Astrocyte (in vitro differentiated cells and primary cell): ENCODE results near the gene CXCR5.

ENCODE experiments used
- EZH2 ChIP-seq: IDR thresholded peaks from 2 replicates; pipeline ENCODE4 v1.6.1; 2012; ENCODE audit warnings: mild to moderate bottlenecking, low read length, inconsistent platforms; ENCODE audit not compliant: insufficient read depth
- TF ChIP-seq, protein P1 (sequence below): IDR thresholded peaks from 2 replicates; pipeline ENCODE4 v1.5.1; 2011; ENCODE audit warnings: low read depth, mild to moderate bottlenecking, inconsistent platforms, low read length, moderate library complexity; ENCODE audit not compliant: insufficient read depth

DNA sequence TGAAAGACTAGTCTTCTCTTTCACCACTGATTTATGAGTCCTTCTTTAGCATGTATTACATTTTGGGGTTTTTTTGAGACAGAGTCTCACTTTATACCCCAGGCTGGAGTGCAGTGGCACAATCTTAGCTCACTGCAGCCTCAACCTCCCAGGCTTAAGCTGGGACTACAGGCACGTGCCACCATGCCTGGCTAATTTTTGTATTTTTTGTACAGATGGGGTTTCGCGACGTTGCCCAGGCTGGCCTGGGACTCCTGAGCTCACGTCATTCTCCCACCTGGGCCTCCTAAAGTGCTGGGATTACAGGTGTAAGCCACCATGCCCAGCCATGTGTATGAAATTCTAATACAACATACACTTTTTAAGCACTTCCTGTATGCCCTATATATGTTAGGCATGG is 26.3 kb upstream of the CXCR5 start:
- TF ChIP-seq, protein P1, sequence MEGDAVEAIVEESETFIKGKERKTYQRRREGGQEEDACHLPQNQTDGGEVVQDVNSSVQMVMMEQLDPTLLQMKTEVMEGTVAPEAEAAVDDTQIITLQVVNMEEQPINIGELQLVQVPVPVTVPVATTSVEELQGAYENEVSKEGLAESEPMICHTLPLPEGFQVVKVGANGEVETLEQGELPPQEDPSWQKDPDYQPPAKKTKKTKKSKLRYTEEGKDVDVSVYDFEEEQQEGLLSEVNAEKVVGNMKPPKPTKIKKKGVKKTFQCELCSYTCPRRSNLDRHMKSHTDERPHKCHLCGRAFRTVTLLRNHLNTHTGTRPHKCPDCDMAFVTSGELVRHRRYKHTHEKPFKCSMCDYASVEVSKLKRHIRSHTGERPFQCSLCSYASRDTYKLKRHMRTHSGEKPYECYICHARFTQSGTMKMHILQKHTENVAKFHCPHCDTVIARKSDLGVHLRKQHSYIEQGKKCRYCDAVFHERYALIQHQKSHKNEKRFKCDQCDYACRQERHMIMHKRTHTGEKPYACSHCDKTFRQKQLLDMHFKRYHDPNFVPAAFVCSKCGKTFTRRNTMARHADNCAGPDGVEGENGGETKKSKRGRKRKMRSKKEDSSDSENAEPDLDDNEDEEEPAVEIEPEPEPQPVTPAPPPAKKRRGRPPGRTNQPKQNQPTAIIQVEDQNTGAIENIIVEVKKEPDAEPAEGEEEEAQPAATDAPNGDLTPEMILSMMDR, result no peak
- no peak for TF ChIP-seq EZH2
